Omental fat pad (tissue), 4 donors: ENCODE measurements around the gene C1QL1. TPM values are rescaled to one million over a fixed set of nuclear protein-coding genes. Genes with fewer than 3 reads are reported as not detected.

Source experiments
- ATAC-seq: fragments of 150-250 bp; one replicate; pipeline ENCODE4 v1.9.1; 2016; ENCODE audit warnings: mild to moderate bottlenecking, moderate library complexity; ENCODE audit not compliant: low FRiP score
- DNase-seq: peaks from one replicate; pipeline ENCODE4 v3.0.0-alpha.2; 2019; ENCODE audit warnings: low spot score
- total RNA-seq, 4 donors: library from RNA; depleted of rRNA; stranded (reverse); fragments of >200 nt; gene quantifications; one replicate each; pipeline ENCODE4 v1.1.0, GENCODE V29; 2016
- TF ChIP-seq, protein P1 (sequence below), 3 donors: fragments of 450-650 bp; IDR thresholded peaks; one replicate each; pipeline ENCODE4 v1.5.1; 2016 to 2017; ENCODE audit warnings: antibody characterized with exemption in 3 of 3, mild to moderate bottlenecking in 3 of 3, moderate library complexity in 2 of 3

Gene C1QL1
- total RNA-seq, 4 donors from 2014 or later = 9.2 to 24.2 (median 10.4) TPM; not detected in 1

DNA sequence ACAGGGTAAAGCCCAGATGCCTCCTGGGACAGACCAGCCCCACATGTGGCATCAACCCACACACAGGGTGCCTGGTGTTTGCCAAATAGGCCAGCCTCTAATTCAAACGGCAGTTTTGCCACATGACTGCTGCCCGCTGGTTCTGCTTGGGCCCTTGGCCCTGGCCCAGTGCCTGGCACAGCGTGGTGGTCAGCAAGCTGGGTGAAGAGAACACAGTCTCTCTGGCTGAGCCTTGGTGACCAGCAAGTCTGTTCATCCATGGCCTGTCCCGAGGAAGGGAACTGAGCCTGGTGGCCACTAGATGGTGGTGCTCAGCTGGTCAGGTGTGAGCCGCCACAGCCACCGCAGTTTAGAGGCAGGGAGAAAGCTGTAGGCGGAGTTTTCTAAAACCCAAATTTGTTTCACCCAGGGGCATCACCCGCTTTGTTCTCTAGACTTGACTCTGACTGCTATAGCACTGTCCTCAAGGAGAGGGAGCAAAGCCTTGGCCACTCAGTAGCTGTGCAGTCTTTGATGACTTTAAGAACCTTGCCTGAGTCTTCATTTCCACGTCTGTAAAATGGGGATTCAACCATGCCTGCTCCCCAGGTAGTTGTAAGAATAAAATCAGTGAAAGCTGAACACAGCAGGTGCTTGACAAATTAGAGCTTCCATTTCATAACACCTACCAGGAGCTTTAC lies 48.1 kb downstream of the C1QL1 start:
- TF ChIP-seq, protein P1, sequence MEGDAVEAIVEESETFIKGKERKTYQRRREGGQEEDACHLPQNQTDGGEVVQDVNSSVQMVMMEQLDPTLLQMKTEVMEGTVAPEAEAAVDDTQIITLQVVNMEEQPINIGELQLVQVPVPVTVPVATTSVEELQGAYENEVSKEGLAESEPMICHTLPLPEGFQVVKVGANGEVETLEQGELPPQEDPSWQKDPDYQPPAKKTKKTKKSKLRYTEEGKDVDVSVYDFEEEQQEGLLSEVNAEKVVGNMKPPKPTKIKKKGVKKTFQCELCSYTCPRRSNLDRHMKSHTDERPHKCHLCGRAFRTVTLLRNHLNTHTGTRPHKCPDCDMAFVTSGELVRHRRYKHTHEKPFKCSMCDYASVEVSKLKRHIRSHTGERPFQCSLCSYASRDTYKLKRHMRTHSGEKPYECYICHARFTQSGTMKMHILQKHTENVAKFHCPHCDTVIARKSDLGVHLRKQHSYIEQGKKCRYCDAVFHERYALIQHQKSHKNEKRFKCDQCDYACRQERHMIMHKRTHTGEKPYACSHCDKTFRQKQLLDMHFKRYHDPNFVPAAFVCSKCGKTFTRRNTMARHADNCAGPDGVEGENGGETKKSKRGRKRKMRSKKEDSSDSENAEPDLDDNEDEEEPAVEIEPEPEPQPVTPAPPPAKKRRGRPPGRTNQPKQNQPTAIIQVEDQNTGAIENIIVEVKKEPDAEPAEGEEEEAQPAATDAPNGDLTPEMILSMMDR (IDR thresholded peaks at IDR 0.05) = peak in 1 of 3 donors; percentile 56
- peak; percentile 78 for ATAC-seq
- DNase-seq = peak; percentile 48

DNA sequence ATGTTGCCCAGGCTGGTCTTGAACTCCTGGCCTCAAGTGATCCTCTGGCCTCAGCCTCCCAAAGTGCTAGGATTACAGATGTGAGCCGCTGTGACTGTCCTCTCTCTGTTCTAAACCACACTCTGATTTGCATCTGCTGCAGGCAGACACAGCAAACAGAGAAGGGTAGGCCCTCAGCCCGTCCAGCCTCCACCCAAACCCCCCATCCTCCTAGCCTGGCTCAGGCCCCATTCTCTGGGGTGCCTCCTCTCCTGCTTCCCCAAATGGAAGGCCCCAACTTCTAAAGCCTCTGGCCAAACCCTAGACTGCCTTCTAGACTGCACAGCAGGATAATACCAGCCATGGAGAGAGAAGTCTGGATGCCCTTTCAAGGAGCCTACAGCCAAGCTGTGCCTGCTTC lies 48.7 kb downstream of the C1QL1 start:
- ATAC-seq = no peak
- DNase-seq = no peak
- TF ChIP-seq, protein P1 (IDR thresholded peaks at IDR 0.05) = no peak

DNA sequence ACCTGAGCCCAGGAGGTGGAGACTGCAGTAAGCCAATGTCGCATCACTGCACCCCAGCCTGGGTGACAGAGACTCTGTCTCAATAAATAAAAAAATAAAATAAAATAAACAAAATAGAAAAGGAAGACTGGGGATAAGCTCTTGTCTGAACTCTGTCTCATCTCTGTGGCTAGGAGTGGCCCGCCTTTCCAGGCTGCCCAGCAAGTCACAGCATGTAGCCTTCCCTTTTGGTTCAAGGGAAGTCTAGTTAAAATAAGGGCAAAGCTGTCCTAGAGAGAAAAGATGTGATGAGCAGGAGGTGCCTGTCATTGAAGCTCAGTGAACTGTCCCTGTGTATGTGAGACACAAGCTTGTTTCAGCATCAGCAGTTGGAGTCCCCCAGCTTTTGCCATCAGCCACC lies 50.1 kb downstream of the C1QL1 start:
- ATAC-seq = no peak

DNA sequence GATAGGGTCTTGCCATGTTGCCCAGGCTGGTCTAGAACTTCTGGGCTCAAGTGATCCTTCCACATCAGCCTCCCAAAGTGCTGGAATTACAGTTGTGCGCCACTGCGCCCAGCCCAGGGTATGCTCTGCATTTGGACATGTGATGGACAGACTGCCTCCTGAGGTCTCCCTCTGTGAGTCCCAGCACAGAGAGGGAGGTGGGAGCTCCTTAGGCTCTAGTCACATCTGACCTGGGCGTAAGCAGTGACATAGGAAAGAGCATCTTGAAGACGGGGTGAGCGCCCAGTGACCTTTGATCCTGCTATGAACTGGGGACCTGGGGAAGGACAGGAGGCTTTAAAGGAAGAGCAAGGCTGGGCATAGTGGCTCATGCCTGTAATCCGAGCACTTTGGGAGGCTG lies 50.6 kb downstream of the C1QL1 start:
- DNase-seq (no peak), ATAC-seq (no peak)
- TF ChIP-seq, protein P1 (IDR thresholded peaks at IDR 0.05) = no peak

More for the DNA sequence above, 50.1 kb downstream of the C1QL1 start:
- TF ChIP-seq, protein P1 (IDR thresholded peaks at IDR 0.05) = no peak
- no peak for DNase-seq

DNA sequence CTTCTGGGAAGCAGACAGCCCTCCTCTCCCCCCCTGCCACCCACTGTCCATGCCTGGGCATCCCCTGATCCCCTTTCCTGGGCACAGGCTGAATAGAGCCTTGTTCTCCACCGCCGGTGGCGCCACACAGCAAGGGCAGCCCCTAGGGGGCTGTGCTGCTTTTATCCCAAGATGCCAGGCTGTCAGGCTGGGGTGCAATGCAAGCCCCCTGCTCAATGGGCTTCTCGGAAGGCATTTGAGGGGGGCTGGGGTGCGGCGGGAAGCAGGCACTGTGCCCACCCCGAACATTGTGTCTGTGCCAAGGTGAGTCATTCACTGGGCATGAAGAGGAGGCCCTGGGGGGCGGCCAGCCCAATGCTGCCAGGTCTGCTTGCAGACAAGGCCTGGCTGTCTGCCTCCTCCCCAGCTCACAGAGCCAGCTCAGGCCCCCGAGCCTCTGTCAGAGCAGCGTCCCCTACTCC lies 51.3 kb downstream of the C1QL1 start:
- DNase-seq = no peak
- ATAC-seq = peak; percentile 73
- TF ChIP-seq, protein P1 (IDR thresholded peaks at IDR 0.05) = no peak

DNA sequence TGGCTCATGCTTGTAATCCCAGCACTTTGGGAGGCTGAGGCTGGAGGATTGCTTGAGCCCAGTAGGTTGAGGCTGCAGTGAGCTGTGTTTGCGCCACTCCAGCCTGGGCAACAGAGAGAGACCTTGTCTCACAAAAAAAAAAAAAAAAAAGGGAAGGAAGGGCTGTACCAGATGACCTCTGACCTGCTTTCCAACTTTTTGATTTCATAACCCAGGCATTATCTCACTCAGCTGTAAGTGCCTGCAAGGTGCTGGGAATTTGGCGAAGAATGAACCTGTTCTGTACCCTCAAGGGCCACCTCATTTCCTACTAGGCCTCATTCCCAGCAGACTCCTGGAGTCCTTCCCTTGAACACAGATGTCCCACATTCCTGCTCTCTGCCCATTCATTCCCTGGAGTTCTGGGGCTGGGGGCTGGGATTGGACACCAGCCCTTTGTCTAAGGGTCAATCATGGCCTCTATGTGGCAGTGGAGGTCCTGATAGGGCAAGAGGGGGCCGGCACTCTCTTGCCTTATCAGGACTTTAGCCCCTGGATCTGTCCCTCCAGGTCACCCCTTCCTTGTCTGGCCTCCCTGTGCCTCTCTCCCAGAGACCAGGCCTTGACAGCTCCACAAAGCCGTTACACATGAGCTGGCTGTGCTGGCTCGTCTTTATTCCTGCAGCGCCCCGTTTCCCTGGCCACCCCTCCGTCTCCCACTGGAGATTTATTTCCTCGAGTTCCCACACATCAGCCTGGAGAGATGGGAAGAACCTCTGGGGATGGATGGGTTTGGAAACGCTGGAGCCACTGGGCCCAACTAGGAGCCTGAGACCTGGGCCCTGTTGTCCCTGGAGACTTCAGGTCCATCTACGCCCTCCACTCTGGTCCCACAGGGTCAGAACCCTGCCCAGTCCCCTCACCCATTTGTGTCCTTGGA lies 52.0 kb downstream of the C1QL1 start:
- ATAC-seq = no peak
- DNase-seq = no peak
- TF ChIP-seq, protein P1 (IDR thresholded peaks at IDR 0.05) = no peak
